A204.1 (cell line): ENCODE measurements around the gene TAS2R1.
"Not testable (repeated sequence)": the region's sequence is repeated elsewhere in the genome, so short reads cannot be mapped to it uniquely, and the experiment has no call there.

Experiments used
- FAIRE-seq: peaks from 2 replicates; lab custom pipeline; 2012; peaks lifted over from hg19 to GRCh38; lab: Jason Lieb, UNC

Gene TAS2R1

DNA sequence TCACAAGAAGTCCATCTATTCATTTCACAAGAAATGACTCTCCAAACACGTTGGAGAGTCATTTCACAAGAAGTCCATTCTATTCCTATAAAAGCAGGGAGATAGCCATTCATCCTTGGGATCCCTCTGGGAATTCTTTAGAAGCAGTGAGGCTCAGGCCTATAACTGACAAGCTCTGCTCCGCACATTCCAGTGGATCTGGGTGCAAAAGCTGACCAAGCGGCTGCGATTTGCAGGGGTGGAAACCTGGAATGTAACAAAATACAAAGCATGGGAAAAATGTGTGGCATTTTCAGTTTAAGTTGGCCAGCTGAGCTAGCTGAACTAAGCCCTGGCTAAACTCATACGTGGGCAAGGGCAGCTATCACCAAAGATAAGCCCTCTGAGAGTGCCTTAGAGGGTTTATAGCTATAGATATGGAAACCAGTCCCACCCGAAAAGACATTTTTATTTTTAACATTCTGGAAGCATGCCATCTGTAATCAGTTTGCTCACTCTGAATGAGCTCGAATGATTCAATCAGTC, 8.7 kb downstream of the TAS2R1 start:
- FAIRE-seq, result no peak

DNA sequence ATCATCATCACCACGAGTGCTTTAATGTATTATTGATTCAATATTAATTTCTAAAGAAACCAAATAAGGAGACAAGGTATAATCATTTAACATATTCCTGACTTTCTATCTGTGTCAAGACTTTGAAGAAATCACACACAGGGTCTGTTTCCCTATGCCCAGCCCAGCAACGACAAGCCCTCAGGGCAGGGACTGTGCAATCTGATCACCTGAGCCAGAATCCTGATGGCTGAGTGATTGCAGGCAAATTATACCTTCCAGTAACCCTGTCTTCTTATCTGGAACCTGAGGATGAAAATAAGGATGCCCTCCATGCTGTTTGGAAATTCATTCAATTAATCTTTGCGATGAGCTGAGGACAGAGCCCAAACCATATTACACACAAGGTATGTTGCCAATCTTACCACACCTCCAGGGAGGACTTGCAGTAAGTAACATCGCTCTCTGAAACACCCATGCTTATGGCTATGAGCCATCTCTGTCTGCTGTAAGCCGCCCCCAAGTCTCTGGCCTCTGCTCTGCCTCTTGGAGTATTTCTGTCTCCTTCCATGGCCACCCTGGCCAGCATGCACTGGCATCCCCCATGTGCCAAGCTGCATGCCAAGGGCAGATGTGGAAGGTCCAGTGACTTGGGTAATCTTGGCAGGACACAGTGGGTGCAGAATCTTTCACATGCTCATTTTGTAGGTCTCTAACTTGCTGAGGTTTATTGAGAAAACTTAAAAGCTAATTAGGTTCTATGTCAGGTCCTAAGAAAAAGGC, 10.6 kb downstream of the TAS2R1 start:
- FAIRE-seq, result no peak

- FAIRE-seq, result no peak
Observed at GRCh38 chr5:9617739-9618504, 12.2 kb downstream of the TAS2R1 start.

GRCh38 chr5:9617221-9617620, 12.9 kb downstream of the TAS2R1 start:
- no peak for FAIRE-seq

DNA sequence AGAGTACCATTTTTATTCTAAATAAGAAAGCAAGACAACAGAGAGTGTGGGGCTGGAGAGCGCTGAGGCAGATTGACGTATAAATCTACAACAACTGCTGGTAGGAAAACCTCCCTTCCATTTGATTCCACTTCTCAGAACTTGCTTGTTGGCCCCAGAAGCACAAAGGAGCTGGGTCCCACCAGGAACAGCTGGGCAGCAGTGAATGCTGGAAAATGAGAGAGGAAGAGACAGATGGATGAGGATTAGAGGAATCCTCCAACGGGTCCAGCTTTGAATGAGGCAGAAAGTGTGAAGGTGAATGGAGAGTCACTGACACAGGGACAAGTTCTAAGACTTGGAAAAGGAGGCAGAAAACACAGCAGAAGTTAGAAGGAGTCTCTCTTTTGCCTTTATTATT, 14.8 kb downstream of the TAS2R1 start:
- no peak for FAIRE-seq

DNA sequence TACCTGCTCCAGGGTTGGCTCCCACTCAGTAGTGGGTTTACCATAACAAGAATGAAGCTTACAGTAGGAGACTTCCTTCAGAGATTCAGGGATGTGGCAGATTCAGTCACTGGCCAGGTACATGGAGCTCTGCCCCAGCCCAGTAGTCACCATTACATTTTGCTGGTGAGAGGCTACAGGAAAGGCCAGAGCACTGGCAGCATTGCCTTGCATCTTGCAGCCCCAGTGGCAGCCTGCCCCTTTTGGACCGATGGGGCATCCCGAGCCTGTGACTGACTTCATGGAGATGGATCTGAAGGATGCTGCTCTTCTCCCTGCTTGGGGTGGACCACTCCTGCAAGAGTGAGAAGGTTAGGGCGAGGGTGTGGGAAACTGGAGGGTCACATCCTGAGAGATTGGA, 16.8 kb downstream of the TAS2R1 start:
- FAIRE-seq, result no peak

DNA sequence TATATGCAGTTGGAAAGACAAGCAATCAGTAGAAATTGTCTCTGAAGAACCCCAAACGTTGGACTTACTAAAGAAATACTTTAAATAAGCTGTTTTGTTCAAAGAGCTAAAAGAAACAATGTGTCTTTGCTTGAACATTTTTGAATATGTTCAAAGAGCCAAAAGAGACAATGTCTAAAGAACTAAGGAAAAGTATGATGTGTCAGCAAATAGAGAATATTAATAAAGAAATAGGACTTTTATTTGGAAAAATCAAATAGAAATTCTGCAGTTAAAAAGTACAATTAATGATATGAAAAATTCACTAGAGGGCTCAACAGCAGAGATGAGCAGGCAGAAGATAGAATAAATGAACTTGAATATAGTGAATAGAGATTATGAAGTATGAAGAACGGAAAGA, 19.2 kb downstream of the TAS2R1 start:
- FAIRE-seq, result no peak

DNA sequence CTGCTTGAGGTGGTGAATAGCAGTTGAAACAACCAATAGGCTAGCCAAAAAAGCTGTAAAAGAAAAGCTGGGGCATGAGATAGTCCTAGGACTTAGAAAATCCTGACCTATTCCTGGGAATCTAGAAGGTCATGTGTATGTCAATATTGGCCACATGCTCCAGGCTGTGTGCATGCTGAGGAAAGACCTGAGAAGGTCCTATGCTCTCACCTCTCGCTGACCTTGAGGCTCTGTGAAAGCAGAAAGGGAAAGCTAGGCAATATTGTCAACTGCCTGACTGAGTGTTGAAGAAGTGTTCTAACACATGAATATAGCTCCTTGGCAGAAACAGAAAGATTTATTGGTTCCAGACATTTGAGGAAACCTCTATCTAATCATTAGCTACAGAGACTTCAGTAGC, 19.8 kb downstream of the TAS2R1 start:
- FAIRE-seq, result no peak

DNA sequence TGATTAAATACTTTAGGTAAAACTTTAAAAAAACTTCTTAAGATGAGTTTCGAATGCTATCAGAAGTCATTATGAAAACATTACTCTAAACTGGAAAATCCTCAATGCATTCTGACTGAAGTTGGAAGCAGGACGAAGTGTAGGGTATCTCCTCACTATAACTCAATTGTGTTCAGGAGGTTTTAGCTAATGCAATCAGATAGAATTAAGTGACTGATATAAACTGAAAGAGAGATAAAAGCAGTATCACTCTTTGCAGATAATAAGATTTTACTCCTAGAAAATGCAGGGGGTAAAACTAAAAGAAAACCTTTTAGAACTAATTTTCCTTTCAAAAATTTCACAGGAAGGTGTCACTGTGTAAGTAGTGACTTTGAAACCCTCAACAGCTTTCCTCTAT, 22.1 kb downstream of the TAS2R1 start:
- FAIRE-seq, result no peak

DNA sequence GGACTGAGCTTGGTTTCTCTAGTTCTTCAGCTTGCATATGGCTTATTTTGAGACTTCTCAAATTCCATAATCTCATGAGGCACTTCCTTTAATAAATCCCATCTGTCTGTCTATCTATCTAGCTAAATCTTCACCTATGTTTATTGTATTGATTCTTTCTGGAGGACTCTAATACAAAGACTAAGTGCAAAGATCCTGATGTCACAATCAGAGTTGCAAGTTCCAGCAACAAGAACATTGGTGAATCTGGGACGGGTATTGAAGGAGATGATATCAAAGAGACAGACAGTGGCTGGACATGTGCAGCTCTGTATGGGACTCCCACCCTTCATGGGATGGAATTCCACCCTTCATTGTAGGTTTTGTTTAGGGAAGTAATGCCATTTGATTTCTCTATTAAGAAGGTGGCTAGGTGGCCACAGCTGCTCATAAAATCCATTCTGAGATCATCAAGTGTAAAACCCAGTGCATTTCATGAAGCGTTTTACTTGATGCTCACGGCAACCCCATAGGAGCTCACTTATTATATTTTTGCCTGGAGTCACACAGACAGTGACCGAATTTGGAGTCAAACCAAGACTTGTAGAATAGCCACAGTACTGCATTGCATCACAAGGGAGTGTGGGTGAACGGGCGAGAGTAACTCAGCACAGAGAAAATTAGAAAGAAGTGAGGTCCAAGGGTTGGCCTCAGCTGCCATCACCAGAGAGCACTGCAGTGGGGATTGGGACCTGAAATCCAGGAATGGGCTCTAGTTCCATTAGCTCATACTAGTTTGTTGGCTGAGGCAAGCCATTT, 24.9 kb downstream of the TAS2R1 start:
- FAIRE-seq, result no peak

DNA sequence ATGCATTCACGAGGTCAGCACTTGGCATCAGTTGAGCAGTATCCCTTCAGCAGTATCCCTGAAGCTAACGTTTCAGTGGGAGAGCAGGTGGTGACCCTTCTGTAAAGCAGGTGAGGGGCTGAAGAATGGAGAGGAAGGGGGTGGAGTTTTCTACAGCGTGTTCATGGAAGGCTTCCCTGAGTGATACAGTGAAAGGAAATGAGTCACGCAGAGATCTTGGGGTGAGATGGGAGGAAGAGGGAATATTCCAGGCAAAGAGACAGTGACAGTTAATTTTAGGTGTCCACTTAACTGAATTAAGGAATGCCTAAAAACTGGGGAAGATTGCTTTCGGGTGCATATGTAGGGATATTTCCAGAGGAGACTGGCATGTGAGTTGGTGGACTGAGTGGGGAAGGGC, 25.7 kb downstream of the TAS2R1 start:
- no peak for FAIRE-seq

DNA sequence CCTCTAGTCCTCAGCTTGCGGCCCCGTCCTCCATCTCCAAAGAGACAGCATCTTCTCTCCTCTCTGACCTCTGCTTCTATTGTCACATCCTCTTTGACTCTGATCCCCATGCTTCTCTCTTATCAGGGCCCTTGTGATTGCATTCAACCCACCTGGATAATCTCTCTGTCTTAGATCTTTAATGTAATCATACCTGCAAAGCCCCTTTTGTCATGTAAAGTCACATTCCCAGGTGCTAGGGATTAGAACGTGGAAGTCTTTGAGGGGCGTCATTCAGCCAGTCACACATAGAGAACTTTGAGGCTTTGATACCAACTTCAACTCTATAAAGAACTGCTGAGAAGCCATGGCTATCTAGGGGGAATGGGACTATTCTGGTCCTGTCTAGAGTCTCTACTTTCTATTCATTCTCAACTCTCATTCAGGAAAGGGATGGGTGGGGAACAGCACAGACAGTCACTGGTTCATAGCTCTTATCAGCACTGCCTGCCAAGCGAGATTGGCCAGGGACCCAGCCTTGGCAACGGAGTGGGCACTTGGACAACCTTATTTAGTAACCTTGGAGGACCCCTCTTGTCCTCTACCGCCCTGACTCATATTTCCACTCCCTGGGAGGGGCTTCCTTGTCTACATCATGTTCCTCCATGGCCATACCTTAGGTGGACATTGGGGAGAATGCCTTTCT, 29.0 kb downstream of the TAS2R1 start:
- FAIRE-seq, result no peak

DNA sequence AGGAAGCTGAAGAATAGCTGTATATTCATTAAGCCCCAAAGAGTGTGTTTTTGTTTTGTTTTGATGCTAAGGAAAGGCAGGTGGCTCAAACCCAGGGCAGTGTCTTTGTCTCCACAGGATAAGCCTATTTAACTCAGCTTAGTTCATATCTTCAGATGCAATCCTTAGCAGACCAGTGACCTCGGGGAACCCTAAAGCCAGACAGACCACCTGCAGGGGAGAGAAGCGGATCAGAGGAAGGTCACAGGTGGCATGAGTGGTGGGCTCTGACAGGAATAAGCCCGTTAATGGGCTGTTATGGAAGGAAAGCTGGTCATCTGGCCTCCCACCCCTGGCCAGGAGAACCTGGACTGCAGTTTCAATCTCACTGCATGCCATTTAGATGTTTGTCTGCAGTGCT, 30.8 kb downstream of the TAS2R1 start:
- FAIRE-seq, result no peak

- not testable (repeated sequence) for FAIRE-seq
Observed at GRCh38 chr5:9598329-9598728, 31.8 kb downstream of the TAS2R1 start.

DNA sequence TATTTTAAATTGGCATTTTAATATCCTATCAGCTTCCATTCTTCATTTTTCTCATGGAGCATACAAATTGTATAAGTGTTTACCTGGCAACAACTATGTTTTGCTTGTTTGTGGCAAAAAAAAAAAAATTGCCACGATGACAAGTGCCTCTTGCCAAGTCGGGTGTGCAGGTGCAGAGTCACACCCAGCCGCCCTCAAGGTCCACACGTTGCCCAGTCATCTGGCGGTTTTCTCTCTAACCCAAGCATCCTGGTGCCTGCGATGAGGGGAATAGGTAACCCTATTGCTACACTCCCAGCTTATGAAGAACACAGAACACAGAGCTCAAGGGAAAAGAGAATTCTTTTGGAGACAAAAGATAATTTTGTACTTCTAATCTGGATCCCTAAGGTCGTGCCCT, 32.8 kb downstream of the TAS2R1 start:
- not testable (repeated sequence) for FAIRE-seq

DNA sequence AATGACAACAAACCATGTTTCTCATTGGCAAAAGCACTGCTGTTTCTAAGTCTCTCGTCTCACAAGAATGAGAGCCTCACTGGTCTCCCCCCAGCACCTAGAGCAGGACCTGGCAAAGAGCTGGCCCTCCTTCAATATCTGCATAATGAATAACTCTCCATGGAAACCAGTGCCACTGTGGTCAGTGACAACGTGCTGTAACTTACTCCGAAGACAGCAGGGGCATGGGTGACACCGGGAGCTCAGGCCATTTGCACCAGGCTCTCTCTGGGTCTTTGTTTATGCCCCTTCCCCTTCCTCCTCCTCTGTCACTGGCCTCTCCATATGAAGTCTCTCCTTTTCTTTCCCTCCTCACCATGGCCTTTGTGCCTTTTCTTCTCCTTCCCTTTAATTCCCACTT, 33.3 kb downstream of the TAS2R1 start:
- no peak for FAIRE-seq

DNA sequence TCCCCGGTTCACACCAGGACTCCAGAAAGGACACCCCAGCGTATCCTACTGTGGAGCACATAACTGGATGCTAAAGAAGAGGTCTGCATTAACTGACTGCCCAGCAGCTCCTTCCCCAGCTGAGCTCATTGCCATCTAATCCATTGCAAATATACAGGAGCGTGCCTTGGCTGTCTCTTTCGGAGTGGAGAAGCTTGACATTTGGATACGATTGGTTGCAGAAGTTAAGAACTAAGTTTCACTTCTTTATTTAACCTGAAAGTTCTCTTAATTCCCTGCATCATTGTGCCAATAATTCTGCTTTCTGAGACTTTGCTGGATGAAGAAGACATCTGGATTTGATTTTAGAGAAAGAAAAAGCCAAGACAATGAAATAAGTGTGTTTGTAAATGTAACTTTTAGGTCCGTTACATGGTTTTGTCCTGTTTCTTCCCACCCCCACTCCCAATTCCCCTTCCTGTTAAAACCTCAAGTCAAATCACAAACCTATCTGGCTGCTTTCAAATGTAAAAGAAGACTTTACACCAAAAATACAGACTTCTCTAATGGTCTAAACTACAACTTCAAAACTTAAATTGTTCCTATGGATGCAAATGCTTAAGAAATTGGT, 33.9 kb downstream of the TAS2R1 start:
- FAIRE-seq, result no peak

DNA sequence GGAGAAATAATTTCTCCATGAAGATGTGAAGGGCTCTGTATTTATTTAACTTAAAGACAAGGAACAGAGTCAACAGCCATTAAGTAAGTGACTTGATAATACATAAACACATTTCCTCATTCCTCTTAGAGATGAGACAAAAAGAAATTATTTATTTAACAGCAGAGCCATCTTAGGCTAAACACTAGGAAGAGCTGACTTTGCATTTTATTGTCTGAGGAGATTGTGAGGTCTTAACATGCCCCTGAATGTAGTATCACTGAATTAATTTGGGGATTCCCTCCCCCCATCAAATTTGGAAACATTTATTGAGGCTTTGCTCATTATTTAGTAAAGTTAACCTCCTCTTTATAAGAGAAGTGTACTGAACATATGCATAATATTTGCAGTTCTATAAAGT, 35.2 kb downstream of the TAS2R1 start:
- FAIRE-seq, result no peak

- FAIRE-seq, result no peak
Observed at GRCh38 chr5:9589049-9589835, 40.9 kb downstream of the TAS2R1 start.

GRCh38 chr5:9588254-9588653, 41.9 kb downstream of the TAS2R1 start:
- no peak for FAIRE-seq

DNA sequence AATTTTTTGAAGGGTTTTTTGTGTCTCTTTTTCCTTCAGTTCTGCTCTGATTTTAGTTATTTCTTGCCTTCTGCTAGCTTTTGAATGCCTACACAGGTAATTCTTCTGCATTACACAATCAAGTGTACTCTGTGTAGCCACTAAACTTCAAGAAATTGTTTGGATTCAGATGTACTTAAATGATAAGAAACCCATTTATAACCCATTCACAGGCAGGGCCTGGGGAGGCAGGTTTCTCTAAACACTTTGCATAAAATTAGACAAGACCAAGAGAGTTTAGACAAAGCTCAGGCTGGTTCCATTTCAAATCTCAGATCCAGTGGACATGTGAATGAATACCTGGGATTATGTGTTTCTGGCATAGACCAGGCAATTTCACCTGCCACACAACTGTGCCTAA, 43.0 kb downstream of the TAS2R1 start:
- FAIRE-seq, result no peak
